ENCODE measurements around the gene SLC1A3.
A peak's percentile ranks its signal among the peaks of the same experiment; 100 is the strongest.

SLC1A3 gene

GRCh38 chr5:36655161-36655560 lies 48.8 kb downstream of the SLC1A3 start:
- no peak for DNase-seq (ENCODE audit: low read depth)

- DNase-seq (ENCODE audit: low read depth), result no peak
These were observed 50.1 kb downstream of the SLC1A3 start for GRCh38 chr5:36656556-36656955.

DNA sequence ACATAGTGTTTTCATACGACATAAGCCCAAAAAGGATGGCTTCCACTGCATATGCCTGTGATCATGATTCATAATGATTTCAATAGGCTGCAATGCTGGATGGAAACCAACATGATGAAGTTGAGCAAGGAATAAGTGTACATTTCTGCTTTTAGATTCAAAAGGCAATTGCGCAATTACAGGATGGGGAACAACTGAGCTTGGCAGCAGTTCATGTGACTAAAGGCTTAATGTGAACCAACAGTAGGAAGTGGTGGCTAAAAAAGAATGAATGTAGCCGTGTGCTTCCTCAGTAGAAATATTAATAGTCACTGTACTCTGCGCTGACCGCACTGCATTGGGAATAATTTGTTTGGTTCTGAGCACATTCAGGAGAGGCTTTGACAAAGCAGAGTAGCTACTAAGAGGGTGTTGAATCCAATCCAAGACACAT lies 51.2 kb downstream of the SLC1A3 start:
- DNase-seq (ENCODE audit: low read depth), result peak; percentile 100

DNA sequence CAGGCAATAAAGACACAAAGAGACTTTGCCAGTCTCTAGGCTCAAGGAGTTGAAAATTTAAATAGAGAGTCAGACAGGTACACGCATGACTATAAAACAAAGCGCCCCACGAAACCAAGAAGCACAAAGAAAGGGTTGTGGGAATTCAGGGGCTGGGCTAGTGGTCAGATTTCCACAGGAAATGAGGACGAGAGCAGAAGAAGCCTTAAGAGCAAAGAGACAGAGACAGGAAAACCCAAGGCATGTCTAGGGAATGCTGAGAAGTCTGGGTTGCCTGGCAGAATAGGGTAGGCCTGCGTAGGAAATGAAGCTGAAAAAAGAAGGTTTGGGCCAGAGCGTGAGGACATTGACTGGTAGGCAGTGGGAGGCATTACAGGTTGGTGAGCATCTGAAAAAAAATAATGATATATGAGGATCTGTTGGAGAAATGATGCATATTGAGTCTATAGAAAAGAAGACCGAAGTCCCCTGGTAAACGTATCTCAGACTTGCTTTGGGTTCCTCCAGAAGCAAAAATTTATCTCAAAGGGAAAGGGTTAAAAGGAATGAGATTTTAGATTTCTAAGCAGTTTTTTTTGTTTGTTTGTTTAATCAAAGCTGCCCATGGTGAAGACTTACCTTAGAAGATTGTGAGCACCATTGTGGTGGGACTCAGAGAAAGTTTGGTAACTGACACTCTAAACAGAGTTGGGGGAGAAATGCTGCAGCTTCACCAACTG lies 51.8 kb downstream of the SLC1A3 start:
- no peak for DNase-seq (ENCODE audit: low read depth)

DNA sequence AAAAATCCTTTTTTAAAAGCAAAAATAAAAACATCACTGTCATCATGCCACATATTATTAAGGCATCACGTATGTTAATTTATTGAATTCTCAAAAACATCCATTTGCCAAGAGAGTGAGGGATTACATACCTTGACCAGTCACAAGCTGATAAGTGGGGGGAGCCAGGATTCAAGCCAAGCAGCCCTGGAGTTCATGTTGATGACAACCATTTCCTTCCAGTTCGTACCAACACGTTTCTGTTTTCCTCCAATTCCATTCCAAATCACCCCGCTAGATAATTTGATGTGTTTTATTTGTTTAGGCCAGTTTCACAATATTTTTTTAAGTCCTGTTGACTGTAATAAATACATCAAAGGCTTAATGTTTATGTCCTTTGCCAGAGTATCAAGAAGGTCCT lies 53.0 kb downstream of the SLC1A3 start:
- DNase-seq (ENCODE audit: low read depth), result no peak

DNA sequence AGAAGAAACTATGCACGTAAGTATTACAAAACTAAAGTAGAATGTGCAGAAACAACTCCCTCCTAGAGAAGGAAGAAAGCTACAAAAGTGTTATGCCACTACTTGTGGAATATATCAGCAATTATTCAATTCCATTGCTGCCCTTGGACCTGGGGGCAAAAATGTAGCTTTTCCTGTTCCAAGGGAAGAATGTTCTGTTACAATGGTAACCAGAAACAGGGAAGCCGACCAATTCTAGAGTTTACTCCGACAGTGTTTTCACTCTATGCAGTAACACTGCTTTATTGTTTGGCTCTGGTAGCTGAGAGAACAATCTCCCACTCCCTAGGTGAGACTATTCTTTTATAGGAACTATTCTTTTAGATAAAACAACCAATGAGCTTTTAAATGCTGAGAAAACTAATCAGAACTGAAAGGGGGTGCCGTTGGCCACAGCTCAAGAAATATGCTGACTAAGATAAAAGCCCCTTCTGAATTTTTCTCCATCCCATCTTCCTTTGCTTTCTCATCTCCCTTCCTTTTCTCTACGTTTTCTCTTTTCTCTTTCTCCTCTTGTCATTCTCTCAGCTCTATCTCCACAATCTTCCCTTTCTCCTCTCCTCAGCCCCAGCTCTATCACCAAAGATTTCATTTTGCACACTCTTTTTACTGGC lies 54.1 kb downstream of the SLC1A3 start:
- DNase-seq (ENCODE audit: low read depth), result no peak

- no peak for DNase-seq (ENCODE audit: low read depth)
These were observed 55.2 kb downstream of the SLC1A3 start for GRCh38 chr5:36661456-36662220.

GRCh38 chr5:36662291-36662851 lies 56.0 kb downstream of the SLC1A3 start:
- no peak for DNase-seq (ENCODE audit: low read depth)

GRCh38 chr5:36664766-36665165 lies 58.4 kb downstream of the SLC1A3 start:
- no peak for DNase-seq (ENCODE audit: low read depth)

DNA sequence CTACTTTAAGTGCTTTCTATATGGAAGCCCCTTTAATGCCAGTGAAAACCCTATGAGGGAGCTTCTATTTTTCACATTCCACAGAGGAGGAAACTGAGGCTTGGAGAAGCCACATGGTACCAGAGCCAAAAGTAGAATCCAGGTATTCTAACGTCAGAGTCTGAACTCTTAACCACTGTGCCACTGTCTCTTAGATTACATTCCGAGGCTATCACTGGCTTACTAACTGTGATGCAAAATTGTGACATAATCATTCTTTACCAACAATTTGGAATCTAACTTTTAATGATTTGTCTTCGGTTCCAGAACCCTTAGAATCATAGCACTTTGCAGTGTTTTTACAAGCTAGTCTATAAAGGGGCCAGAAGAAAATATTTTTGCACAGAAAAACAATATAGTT lies 59.2 kb downstream of the SLC1A3 start:
- no peak for DNase-seq (ENCODE audit: low read depth)

- no peak for DNase-seq (ENCODE audit: low read depth)
These were observed 59.9 kb downstream of the SLC1A3 start for GRCh38 chr5:36666274-36666673.

- DNase-seq (ENCODE audit: low read depth), result no peak
These were observed 60.6 kb downstream of the SLC1A3 start for GRCh38 chr5:36666986-36667385.

- peak; percentile 67 for DNase-seq (ENCODE audit: low read depth)
These were observed 61.4 kb downstream of the SLC1A3 start for GRCh38 chr5:36667824-36668223.

GRCh38 chr5:36669015-36669651 lies 62.7 kb downstream of the SLC1A3 start:
- DNase-seq (ENCODE audit: low read depth), result peak; percentile 86

DNA sequence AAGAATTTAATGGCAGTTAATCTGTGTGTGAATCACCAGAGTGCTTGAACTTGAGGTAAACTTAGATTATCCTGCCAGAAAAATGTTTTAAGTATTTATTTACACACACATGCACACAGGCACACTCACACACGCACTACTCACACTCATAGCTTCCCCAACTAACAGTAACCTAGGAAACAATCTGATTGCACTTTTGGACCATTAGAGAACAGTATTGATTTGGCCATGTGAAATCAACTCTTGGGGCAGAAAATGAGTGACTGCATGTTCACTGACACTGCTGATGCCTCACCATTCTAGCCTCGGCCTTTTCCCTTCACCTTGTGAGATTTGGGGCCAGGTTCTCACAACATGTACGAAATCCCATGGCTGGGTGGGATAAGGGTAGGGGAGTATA lies 64.1 kb downstream of the SLC1A3 start:
- DNase-seq (ENCODE audit: low read depth), result peak; percentile 41

GRCh38 chr5:36675282-36675681 lies 68.9 kb downstream of the SLC1A3 start:
- no peak for DNase-seq (ENCODE audit: low read depth)

DNA sequence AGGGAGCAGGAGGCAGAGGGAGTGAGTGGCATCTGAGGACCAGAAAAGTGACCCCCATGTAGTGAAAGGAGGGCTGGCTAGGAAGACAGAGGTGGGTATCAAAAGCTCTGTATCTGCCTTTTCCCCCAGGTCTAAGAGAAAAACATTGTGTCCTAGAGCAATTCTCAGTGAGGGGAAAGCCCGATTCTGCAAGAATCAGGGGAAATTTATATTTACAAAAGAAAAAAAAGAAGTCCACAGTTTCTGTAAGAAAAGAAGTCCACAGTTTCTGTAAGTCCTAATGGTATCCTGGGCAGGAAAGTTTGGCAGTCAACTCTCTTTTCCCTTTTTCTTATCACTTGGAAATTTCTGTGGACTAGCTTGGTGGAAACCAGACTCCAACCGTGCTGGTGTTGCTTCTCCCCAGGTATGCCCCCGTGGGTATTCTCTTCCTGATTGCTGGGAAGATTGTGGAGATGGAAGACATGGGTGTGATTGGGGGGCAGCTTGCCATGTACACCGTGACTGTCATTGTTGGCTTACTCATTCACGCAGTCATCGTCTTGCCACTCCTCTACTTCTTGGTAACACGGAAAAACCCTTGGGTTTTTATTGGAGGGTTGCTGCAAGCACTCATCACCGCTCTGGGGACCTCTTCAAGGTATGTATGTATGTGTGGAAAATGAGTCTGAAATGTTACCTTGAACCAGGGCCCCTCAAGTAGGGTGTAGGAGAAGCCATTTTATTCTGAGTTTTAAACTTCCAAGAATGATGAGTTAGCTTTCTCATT lies 73.0 kb downstream of the SLC1A3 start:
- no peak for DNase-seq (ENCODE audit: low read depth)

DNA sequence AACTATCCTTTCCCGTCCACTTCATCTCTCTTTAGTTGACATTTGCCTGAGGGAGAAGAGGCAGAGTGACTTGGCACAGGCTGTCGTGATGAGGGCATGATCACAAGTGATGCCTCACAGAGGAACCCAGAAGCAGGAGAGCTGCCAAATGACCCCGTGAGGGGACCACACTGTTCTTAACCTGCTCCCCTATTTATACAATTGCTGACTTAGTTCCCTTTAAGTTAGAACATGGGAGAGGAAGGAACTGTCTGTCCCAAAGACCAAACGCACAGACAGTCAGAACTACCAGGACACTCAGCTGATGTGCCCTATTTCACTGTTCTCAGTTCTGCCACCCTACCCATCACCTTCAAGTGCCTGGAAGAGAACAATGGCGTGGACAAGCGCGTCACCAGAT lies 73.7 kb downstream of the SLC1A3 start:
- no peak for DNase-seq (ENCODE audit: low read depth)

DNA sequence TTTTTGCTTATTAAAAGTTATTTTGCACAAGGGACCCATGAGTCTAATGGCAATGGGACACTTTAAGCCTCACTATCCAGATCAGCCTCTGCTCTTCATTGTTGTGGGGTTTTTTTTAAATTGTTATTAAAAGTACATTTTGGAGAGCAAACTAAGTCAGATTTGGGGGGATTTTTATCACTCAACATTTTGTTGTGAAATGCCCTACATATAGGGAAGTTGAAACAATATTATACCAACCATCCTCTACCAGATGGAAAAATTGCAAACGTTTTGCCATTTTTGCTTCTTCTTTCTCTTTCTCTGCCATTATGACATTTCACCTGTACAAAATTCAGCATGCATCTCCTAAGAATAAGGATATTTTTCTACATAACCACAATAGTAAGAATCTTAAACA lies 75.3 kb downstream of the SLC1A3 start:
- DNase-seq (ENCODE audit: low read depth), result no peak

DNA sequence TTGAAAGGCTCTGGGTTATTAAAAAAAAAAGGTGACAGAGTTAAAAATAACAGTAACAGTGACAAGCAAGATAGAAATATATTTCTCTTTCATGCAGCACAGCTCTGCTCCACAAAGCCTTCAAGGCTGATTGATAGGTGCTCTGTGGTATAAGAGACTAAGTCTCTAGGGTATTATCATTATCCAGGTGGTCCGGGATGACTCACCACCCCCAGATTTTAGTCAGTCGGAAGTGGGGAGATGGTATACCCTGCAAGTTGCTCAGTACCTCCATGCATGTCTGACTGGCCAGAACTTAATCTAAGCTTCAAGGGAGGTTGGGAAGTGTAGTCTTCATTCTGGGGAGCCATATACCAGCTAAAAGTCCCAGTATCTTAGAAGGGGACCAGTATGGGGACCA lies 76.1 kb downstream of the SLC1A3 start:
- DNase-seq (ENCODE audit: low read depth), result no peak

- peak; percentile 93 for DNase-seq (ENCODE audit: low read depth)
These were observed 77.5 kb downstream of the SLC1A3 start for GRCh38 chr5:36683821-36684434.

Data from amniotic epithelial cell (primary cell).